GM21737 (cell line): Measurements from ENCODE around the gene ATP1B3.
"Not testable (repeated sequence)": the region's sequence is repeated elsewhere in the genome, so short reads cannot be mapped to it uniquely, and the experiment has no call there.

Source experiments
- ATAC-seq: cut with Tn5 transposase; IDR thresholded peaks from one replicate; pipeline ENCODE4 v1.9.1; 2021; ENCODE audit warnings: mild to moderate bottlenecking, moderate library complexity; ENCODE audit not compliant: unreplicated experiment

ATP1B3 gene

DNA sequence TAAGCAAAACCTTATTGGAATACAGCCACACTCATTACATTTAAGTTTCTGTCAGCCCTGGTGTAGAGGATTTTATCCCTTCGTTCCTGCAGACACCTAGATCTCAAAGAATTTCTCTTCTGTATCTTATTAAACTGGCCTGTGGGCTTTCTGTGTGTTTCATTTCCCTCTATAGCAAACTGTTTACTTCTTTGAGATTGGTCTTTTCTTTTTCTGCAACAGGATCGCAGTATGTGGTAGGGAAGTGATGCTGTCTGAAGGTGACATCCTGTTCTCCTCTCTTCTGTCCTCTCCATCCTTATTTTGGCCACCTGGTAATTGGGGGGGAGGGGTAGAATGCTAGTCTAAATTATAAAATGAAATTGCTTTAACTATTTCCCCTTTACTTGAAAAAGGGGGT is 25.5 kb downstream of the ATP1B3 start:
- no peak for ATAC-seq

DNA sequence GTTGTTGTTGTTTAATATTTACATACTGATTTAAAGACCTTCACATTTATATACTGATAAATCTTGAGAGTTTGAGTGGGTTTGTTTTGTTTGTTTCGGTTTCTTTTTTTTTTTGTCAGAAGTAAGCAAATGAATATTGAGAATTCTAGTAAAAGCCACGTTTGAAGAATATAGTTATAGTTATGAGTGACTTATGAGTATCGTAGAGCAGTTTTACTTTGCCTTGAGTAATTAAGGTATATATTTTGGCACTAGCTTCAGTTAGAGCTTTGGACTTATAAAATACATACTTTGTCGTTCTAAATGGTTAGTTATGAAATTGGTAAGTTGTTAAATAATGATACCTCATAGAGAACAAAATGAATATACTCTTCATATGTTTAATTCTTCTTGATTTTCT is 27.8 kb downstream of the ATP1B3 start:
- ATAC-seq = no peak

DNA sequence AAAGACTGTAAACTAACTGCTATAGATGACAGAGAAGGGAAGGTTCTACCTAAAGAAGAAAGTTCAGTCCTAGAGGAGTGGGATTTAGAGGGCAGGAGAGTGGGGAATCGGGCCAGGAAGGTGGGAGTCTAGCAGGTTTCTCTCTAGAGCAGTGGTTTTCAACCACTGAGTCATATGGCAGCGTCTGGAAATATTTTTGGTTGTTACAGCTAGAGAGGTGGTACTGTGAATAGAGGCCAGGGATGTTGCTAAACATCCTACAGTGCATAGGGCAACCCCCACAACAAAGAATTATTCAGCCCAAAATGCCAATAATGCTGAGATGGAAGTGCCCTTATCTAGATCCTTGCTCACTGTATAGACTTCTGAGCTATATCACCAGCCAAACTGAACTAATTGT is 28.7 kb downstream of the ATP1B3 start:
- no peak for ATAC-seq

DNA sequence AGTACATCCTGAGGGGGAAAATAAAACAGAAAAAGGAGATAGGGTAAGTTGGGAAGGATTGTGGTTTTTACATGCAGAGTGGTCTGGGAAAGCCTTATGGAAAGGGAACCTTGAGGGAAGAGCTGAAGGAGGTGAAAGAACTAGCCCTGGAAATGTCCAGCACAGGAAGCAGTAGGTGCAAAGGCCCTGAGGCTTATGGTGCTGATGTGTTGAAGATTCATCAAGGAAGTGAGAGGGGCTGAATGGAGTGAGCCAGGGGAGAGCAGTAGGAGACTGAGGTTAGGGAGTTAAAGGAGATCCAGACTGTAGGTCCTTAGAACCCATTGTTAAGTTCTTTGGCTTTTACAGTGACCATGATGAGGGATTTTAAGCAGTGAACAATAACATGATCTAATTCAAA is 33.0 kb downstream of the ATP1B3 start:
- ATAC-seq = no peak

DNA sequence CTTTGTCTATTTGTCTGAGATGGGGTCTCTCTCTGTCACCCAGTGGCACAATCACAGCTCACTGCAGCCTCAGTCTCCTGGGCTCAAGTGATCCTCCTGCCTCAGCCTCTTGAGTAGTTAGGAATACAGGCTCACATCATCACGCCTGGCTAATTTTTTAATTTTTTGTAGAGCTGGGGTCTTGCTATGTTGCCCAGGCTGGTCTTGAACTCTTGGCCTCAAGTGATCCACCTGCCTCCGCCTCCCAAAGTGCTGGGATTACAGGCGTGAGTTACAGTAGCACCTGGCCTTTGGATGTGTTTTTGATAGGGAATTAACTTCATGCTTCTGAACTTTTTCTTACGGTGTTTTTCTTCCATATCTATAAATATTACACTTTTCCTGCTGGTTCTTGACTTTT is 33.5 kb downstream of the ATP1B3 start:
- ATAC-seq = not testable (repeated sequence)

DNA sequence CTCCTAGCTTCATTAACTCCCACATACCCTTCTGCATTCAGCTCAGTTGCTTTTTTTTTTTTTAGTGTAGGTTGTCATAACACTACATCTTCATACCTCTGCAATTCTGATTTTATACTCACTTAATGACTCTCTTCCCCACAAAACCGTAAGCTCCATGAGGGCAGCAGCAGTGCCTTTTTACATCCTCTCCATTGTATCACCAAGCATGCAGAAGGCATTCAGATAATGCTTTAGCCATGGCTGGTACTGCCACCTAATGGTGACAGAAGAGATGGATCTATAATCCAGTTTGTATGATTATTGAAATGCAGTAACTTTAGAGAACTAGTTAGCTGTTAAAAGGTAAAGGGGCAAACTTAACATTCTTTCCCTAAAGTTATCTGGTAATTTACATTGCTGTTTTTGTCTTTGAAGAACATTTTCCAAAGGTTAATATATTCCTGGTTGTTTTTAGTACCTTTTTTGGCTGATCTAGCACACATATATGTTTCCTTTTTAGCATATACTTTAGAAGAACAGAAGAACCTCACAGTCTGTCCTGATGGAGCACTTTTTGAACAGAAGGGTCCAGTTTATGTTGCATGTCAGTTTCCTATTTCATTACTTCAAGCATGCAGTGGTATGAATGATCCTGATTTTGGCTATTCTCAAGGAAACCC is 36.8 kb downstream of the ATP1B3 start:
- no peak for ATAC-seq

DNA sequence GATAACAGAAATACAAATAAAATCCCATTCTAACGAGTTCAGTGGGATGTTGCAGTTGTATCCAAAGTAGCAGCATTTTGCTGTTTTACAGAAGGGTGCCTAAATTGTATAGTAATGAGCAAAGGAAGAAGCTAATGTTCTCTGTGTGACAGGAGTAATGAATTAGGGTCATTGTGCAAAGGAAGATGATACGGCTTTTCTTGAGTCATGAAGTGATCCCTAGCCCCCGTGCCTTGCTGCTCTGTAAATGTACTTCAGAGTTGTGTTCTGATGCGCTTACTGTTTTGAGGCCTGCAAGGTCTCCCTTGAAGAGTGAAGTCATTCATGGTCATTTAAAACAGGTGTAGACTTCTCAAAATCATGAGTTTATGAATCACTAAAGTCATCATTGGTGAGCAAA is 37.9 kb downstream of the ATP1B3 start:
- ATAC-seq = no peak

DNA sequence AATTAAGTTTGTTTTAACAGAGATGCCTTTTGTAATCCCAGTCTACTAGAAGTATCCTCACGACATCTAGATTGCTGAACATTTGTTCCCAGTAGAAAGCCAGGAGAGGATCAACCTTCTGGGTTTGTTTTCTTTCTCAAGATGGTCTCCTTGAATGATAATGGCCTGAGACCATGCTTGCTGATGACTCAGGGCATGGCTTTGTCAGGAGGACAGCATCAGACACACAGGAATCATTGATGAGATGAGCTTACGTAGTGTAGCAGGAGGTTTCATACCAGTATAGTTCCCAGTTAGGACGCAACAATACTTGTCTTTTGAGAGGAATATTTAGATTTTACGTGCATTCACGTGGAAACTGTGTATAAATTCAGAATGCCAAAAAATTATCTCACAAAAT is 38.6 kb downstream of the ATP1B3 start:
- no peak for ATAC-seq

DNA sequence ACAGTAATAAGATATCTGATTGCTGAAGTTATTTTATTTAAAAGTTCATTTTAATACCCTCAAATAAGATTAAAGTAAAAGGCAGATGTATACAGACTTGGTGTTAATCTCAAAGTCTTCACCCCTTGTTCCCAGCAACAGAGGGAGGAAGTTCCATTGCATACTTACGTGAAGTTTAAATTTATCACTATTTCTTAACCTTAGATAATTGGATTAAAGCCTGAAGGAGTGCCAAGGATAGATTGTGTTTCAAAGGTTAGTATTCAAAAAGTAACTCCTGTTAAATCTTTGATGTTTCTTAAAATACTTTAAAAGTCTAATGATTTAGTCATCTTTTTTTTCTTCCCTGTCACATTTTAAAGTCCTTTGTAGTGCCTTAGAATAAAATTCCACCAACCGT is 39.3 kb downstream of the ATP1B3 start:
- no peak for ATAC-seq

DNA sequence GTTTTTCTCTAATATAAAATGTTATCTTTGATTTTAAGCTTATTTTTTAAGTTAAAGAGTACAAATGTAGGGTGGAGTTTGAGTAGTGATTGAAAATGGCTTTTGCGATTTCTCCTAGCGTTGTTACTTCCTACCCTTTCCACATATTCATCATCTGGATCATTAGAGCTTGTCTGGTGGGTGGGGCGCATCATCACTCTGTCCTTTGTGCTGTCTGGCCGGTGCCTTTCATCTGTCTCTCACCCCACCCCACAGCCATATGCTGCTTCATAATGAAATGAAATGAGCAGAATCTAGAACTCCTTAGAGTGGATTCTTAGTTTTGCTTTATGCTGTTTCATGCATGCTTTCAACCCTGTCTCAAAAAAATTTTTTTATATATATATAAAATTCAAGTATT is 44.3 kb downstream of the ATP1B3 start:
- ATAC-seq = no peak

DNA sequence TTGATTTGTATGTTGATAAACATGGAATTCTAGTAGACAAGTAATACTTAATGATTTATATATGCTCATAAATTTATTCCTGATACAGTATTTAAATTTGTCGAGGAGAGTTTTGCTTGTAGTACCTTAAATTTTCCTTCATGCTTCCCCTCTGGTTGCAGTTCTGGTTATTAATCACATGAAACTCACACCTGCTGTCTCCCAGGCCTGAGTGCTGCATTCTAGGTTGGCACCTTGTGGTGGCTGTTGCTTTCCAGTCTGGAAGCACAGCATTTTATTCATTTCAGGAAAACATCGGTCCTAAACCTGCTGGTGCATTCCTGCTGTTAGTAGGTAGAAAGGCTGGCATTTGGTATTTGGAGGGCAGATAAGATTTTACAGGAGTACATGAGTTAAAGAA is 44.9 kb downstream of the ATP1B3 start:
- no peak for ATAC-seq

DNA sequence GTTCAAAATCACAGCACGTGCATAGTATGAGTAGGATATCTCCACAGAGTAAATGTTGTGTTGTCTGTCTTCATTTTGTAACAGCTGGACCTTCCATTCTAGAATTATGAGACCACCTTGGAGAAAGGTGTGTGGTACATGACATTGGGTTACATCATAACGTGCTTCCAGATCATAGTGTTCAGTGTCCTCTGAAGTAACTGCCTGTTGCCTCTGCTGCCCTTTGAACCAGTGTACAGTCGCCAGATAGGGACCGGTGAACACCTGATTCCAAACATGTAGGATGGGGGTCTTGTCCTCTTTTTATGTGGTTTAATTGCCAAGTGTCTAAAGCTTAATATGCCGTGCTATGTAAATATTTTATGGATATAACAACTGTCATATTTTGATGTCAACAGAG is 49.2 kb downstream of the ATP1B3 start:
- not testable (repeated sequence) for ATAC-seq

DNA sequence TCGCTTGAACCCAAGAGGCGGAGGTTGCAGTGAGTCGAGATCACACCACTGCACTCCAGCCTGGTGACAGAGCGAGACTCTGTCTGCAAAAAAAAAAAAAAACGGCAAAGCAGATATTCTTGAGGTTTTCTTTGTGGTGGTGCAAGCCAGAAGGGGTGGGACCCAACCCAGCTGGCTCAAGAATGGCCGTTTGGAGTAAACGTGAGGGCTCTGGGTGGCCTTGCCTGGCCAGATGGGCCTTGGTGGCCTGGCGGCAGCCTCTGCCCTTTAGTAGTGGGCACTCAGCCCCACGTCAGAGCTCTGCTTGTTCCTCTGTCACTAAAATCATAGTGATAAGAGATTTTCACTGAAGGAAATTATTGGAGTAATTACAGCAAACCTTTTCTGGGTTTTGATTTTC is 50.5 kb downstream of the ATP1B3 start:
- no peak for ATAC-seq

DNA sequence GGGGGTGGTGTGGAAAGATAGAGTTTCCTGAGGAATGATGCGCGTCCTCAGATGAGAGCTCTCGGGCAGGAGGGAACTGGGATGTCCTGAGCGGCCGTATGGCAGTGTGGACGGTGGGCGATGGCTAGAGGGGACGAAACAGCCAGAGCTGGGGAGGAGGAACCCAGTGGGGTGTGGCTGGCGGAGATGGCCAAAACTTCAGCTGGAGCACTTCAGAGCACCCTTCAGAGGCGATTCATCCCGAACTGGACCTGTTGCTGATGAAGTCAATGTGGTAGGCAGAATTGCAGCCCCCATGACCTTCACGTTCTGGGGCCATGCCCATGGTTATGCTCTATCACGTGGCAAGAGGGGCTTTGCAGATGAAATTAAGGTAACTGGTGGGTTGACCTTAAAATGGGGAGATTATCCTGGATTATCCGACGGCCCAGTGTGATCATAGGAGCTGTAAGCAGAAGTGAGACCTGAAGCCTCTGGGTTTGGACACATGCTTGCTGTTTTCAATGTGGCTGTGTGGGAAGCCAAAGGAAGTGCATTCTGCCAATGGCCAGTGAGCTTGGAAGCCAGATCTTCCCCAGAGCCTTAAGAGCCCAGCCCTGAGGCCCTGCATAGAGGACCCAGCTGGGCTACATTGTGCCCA is 52.3 kb downstream of the ATP1B3 start:
- ATAC-seq = no peak

DNA sequence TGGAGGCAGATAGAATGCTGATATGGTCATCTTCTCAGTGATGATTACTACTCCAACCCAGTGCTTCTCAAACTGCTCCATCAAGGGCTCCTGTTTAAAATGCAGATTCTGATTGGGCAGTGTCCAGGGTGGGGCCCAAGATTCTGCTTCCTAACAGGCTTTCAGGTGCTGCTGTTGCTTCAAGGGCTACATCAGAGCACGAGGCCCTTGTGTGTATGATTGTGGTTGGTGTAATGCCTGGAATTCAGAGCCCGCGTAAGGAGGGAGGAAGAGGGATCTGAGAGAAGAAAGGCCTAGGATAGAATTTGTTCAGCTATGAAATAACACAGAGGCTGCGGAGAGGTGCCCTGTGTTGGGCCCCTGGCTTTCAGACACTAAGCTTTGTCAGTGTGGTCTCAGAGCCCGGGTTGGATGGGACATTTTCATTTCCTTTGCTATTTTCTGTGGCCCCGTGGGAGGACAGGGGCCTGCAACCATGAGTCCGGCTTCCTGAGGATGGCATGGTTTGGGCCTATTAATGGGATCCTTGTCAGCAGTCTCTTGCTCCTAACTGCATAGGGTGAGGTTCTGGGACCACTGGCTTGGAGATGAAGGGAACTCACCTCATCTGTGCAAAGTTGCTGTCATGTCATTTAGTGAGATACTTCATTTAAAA is 53.0 kb downstream of the ATP1B3 start:
- no peak for ATAC-seq

DNA sequence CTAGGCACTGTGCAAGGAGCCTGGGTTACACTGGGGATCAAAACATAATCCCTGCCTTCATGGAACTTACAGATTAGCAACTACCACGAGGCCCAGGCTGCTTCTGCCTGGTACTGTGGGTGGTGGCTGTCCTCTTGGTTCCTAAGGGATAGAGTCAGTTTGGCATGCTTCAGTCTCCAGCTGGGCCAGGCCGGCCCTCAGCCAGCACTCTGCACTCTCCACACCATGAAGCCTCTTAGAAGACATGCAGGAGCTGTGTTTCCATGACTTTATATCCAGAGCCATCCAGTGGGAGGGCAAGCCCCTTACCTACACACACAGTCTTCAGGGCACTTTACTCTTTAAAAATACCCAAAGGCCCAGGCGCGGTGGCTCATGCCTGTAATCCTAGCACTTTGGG is 54.4 kb downstream of the ATP1B3 start:
- ATAC-seq = no peak

DNA sequence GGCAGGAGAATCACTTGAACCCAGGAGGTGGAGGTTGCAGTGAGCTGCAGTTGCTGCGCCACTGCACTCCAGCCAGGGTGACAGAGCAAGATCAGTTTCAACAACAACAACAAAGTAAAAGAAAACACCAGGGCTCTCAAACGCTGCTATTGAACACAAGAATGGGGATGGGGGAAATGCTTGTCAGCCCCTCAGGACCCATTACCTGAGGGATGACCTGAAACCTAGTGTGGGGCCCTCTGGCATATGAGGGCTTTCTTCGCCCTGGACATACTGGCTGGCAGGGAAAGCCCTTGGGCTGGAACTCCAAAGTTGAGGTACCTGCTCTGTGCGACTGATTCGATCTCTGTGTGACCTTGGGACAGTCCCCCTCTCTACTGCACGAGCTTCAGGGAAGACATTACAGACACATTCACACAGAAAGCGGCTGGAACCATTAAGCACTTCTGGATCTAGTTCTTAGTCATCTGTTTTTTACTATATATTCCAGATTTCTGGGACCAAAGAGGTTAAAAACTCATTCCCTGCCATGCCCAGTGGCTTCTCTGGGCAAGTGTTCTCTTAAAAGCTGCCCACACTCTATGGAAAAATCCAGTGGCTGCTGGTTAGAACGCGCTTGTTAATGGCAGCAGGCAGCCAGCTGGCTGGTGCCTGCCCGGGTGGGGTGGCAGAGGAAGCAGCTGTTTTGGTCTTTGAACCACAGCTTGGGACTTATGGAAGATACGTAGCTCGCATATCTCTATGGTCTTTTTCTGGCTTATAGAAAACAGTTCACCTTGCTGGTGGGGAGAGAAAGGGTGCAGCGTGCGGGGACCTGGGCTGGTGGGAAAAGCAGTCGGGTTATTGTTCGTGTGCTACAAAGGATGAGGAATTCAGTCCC is 57.2 kb downstream of the ATP1B3 start:
- no peak for ATAC-seq

DNA sequence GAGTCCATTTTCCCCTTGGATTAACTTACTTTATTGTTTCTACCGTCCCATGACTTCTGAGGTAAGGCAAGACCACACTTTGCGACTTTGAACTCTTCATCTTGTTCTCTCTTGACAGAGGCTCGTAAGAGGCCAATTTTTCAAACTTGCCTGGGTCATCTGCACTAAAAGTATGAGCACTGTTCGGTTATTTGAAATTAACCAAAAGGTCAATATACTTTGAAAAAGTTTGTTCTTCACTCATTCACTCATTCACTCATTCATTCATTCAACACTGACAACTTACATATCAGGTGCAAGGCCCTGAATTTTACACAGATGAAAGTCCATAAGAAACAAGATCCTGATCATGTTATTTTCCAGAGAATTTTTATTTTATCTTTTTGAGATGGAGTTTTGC is 57.9 kb downstream of the ATP1B3 start:
- no peak for ATAC-seq

DNA sequence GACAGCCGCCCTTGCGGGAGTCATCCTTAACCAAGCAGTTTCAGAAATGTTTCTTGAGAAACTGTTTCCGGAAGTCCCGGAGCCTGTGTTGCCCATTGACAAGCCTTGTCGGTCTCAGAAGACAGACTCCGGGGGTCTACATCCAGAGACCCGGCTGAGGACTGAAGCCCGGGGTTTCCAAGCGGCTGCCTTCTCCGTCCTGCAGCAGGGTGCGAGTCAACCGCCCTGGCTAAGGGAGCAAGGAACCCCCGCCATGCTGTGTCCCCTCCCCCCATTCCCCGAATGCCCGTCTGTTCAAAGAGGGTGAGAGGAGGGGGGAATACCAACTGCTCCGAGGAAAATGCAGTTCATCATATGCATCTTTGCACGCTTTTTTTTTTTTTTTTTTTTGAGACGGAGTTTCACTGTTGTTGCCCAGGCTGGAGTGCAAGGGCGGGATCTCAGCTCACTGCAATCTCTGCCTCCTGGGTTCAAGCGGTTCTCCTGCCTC is 61.6 kb downstream of the ATP1B3 start:
- ATAC-seq = no peak

DNA sequence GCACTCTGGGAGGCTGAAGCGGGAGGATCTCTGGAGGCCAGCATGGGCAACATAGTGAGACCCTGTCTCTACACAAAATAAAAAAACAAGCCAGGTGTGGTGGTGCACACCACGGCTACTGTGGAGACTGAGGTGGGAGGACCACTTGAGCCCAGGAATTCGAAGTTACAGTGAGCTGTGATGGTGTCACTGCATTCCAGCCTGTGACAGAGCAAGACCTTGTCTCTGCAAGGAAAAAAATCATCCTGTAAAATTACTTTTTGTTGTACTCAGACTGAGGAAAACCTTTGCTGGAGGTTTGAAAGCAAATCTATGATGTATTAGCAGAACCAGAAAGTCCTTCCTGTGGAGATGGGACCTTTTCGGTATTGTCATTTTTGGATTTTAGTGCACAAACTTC is 63.3 kb downstream of the ATP1B3 start:
- ATAC-seq = no peak

DNA sequence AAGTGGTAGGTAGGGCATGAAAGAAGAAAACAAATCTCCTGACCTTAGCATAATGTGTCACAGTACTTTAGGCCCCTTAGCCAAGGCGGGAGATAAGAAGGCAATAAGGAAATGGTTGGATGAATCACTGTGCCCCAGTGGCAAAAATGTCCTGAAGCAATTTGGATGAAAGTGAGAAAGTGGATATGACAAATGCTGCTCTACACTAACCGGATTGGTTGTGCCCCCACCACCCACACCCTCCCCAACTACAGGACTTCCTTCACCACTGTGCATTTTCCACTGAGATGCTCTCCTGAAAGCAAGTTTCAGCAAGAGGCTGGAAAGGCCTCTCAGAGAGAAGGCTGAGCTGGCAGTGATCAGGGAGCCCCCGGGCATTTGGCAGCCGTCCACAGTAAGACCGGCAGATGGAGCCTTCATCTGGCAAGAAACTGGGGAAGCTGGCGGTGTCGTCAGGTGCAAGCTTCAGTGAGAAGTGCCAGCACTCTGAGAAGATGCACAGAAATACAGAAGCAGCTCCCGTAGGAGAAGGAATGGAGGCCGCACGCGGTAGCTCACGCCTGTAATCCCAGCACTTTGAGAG is 63.8 kb downstream of the ATP1B3 start:
- no peak for ATAC-seq
